Stimulated activated CD4-positive, alpha-beta T cell treated with anti-CD3 and anti-CD28 coated beads, TNF-alpha, amount 100 ng/mL, for 48 hours (primary cell): Measurements from ENCODE around the gene OAT.
A peak's percentile ranks its signal among the peaks of the same experiment; 100 is the strongest.
"Not testable (repeated sequence)": the region's sequence is repeated elsewhere in the genome, so short reads cannot be mapped to it uniquely, and the experiment has no call there.

Source experiments
- DNase-seq, 3 donors: peaks; one replicate each; pipeline ENCODE4 v3.0.0-alpha.2; 2020; ENCODE audit warnings: low read depth in 3 of 3

OAT gene

DNA sequence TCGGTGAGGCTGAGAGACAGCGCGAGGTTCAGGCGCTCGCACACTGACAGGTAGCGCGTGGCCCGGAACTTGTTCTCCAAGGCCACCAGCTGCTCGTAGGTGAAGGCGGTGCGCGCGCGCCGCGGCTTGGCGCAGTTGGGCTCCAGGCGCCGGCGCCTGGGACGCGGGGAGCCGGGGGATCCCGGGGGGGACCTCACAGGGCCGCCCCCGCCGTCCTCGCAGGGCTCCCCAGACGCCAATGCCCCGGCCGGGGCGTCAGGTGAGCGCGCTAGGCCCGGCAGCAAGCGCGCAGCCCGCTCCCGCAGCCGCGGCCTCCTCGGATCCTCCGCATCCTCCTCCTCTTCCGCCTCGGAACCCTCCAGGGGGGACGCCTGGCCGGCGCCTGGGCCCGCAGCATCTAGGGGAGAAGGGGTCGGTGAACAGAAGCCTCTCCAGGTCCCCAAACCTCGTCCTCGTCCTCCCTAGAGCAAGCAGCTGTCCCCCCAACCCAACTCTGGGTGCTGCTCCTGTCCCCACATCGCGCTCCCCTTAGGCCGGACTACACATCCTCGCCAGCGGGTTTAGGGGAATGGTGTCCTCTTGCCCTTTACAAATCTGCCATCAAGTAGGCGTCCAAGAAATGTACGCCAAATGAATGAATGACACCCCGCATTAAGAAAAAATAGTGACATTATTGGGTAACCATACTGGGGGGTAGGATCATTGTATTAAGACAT, 29.2 kb upstream of the OAT start:
- no peak for DNase-seq

- DNase-seq, result no peak
Measured at GRCh38 chr10:124446830-124447750, 28.4 kb upstream of the OAT start.

DNA sequence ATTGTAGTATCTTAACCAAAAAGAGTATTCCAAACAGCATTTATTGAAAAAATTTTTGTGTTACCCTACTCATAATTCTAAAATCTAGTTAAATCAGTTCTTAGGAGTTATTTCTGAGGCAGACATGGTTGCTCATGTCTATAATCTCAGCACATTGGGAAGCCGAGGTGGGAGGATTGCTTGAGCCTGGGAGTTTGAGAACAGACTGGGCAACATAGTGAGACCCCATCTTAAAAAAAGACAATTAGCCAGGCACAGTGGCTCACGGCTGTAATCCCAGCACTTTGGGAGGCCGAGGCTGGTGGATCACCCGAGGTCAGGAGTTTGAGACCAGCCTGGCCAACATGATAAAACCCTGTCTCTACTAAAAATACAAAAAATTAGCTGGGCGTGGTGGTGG, 23.0 kb upstream of the OAT start:
- DNase-seq, result not testable (repeated sequence)

DNA sequence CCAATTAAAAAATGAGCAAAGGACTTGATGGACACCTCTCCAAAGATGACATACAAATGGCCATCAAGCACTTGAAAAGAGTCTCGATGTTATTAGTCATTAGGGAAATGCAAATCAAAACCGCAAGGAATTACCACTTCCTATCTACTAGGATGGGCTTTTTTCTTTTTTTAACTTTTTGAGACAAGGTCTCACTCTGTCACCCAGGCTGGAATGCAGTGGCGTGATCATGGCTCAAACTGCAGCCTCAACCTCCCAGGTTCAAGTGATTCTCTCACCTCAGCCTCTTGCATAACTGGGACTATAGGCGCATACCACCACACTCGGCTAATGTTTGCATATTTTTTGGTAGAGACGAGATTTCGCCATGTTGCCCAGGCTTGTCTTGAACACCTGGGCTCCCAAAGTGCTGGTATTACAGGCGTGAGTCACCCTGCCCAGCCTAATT, 17.5 kb upstream of the OAT start:
- DNase-seq, result no peak

- DNase-seq, result not testable (repeated sequence)
Measured at GRCh38 chr10:124435683-124436082, 17.0 kb upstream of the OAT start.

DNA sequence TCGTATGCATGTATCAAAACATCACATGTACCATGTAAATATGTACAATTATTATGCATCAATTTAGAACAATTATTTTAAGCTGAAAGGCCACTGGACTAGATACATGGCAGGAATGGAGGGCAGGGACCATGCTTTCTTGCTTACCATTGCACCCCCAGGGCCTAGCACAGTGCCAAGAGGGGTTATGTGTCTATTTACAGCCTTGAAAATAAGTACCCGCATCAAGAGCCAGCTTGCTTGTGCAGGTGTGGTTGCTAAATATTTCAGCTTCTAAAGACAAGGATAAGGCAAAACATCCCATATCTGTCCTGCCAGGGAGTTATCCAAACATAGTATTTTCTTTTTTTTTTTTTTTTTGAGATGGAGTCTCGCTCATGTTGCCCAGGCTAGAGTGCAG, 14.7 kb upstream of the OAT start:
- no peak for DNase-seq

DNA sequence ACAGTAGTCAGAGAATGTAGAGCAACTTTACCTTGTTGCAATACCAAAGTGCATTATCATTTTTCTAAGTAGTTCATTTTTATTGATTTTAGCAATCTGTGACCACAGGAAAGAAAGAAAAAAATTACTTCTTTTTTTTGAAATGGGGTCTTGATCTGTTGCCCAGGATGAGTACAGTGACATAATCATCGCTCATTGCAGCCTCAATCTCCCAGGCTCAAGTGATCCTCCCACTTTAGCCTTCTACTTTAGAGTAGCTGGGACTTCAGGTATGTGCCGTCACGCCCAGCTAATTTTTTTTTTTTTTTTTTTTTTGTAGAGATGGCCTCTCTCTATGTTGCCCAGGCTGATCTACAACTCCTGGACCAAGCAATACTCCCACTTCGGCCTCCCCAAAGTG, 11.4 kb upstream of the OAT start:
- DNase-seq, result no peak

DNA sequence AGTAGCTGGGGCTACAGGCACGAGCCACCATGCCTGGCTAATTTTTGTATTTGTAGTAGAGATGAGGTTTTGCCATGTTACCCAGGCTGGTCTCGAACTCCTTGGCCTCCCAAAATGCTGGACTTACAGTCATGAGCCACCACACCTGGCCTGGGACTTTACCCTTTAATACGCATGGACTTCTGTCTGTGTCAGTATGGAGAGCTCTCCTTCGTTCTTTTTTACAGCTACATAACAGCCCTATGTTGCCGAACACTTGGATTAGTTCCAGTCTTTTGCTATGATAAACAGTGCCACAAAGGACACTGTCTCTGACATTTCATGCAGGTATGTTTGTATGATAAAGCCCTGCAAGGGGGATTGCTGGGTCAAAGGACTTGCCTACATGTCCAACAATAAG, 10.9 kb upstream of the OAT start:
- no peak for DNase-seq

DNA sequence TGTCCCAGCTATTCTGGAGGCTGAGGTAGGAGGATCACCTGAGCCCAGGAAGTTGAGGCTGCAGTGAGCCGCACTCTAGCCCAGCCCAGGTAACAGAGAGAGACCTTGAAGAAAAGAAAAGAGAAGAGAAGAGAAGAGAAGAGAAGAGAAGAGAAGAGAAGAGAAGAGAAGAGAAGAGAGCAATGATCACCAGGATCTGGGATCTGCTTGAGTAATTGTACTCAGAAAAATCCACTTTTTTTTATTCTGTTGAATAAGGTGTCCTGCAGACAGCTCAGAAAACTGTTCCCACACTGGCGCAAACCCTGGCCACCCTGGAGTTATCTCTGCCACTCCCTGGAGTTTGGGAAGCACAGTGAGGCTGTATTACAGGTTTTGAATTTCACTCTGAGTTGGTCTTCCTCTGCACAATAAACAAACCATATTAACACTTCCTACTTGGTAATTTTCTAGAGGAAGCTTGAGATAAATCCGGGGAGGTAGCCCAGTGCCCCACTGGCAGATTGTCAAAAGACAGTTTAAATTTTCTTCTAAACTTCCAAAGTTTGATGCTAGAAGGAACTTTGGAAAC, 9.6 kb upstream of the OAT start:
- no peak for DNase-seq

DNA sequence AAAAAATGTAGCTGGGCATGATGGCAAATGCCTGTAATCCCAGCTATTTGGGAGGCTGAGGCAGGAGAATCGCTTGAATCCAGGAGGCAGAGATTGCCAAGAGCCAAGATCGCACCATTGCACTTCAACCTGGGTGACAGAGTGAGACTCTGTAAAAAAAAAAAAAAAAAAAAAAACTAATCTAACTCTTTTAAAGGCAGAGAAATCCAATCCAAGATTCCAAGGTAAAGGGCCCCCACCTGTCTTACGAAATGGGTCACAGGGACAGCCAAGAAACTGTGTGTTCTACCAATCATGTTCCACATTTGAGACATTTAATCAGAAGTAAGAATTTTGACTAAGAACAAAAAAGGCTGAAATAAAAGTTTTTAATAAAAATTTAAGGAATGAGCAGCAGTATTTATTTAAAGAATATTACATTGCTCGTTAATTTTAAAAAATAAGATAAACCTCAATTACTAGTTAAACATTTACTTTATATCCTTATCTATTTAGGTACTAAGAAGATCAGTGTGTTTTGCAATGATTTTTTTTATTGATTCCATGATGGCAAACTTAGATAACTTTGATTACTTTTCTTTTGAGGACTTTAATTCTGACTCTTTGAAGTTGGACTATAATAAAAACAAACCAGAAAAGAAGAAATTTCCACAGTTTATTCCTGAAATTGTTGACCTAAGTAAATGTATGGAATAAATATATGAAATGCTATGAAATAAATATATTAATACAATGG, 6.7 kb upstream of the OAT start:
- no peak for DNase-seq

GRCh38 chr10:124423813-124424212, 5.1 kb upstream of the OAT start:
- no peak for DNase-seq

DNA sequence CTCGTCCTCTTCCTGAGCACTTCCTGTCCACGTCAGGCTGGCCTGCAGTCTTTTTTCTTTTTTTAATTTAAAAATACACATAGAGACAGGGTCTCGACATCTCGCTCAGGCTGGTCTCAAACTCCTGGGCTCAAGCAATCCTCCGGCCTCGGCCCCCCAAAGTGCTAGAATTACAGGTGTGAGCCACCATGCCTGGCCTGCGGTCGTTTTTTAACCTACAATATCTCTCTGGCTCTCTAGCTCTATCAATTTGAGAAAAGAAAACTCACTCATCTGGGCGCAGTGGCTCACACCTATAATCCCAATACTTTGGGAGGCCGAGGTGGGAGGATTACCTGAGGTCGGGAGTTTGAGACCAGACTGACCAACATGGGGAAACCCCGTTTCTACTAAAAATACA, 4.0 kb upstream of the OAT start:
- DNase-seq, result no peak

DNA sequence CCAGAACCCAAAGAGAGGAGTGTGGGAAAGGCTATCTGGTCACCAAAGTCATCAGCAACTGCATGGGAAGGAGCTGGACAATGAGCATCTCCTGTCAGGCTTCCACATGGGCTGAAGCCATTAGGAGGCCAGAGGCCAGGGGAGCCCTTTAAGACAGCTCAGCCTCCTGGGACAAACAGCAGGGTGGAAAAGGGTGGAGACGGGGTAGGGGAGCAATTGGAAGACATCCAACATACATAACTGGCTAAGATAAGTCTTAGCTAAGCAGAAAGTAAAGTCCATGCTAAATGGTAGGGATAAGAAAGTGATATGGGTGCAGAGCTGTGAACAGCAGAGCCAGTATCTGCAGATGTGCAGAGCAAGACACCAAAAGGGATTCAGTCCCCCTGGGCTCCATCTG, 1.5 kb upstream of the OAT start:
- no peak for DNase-seq

GRCh38 chr10:124419635-124420034, 912 bp upstream of the OAT start:
- DNase-seq, result no peak

GRCh38 chr10:124417895-124418725, 613 bp downstream of the OAT start:
- DNase-seq, result peak; percentile 1 to 26 (median 9)

DNA sequence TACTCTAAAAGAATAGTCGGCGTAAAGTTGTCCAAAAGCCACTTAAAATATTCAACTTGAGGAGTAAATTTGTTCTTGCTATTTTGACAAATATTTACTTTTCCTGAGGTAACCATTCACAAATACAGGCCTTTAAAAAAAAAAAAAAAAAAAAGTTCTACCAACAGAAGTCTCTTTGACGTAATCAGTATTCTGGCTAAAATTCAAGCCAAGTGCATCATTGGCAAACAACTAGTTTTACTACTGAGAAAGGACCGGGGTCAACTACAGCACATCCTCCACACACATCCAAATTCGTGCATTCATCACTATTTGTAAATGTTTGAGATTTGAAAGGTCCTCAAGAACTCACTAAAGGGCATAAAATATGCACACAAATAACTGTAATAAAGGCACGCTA, 2.0 kb downstream of the OAT start:
- no peak for DNase-seq

DNA sequence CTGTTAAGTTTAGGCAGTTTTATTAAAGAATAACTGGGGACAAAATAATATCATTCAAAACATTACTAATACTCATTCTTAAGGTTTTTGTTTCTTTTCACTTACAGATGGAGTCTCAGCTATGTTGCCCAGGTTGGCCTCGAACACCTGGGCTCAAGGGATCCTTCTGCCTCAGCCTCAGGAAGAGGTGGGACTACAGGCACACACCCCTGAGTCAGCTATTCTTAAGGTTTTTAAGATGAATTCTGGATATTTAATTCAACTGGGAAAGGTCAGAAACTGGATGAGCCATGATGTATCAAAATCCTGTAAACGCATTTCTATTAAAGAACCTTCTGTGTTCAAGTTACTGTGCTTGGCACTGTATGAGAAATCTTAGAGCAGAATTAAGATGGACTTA, 3.5 kb downstream of the OAT start:
- no peak for DNase-seq

DNA sequence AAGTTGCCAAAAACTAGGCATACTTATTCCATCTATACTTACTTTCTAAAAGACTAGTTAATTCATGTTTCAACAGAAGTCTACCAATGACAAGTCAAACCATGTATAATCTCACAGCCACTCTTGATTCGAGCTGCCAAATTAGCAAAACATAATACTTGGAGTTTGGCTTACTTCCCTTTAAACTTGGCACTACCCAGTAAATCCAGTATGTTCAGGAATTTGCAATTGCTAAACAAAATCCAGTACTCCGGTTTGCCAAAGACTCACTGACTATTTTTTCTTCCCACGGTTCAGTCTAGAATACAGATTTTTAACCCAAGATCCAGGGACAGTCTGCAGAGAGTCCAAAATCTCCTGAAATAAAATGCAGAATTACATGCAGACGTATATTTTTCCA, 4.6 kb downstream of the OAT start:
- DNase-seq, result no peak

- DNase-seq, result no peak
Measured at GRCh38 chr10:124409696-124410095, 9.0 kb downstream of the OAT start.

- no peak for DNase-seq
Measured at GRCh38 chr10:124408357-124408756, 10.4 kb downstream of the OAT start.

- no peak for DNase-seq
Measured at GRCh38 chr10:124407456-124407855, 11.3 kb downstream of the OAT start.
